Measurements from ENCODE around the gene RIMKLB. TPM values are rescaled to one million over a fixed set of nuclear protein-coding genes. Genes with fewer than 3 reads are reported as not detected.

RIMKLB gene
- total RNA-seq, 1 experiment from 2014 or later, result 87.7 TPM

DNA sequence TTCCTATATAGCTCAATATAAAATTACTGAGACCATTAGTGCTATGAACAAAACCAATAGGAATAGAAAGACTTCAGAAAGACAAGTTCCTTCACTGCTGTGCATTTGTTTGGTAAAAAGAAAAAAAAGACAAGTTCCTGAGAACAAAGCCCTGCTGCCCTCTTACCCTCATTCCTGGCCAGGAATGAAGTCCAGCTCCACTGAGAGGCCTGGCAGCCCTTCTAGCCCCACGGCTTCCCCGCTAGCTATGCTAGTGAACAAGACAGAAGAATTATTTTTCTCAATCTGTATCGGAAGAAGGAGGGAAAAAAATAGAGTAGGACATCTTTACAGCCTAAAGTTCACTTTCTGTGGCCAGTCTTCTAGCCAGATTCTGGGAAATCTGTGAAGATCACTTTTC, 36.8 kb upstream of the RIMKLB start:
- no CpG with 5 or more reads among the region's 3 CpGs for WGBS (ENCODE audit: extremely low coverage, insufficient read length, low lambda C conversion rate)
- Histone ChIP-seq H4K8ac (replicated peaks; ENCODE audit: insufficient read length, low read depth, low read length) (no peak overlapping the region), H3K4me1 (ENCODE audit: insufficient read depth, low read length) (no peaks in the 10 kb centered on the region; the same call in 1 of the 2 replicates), H3K79me1 (ENCODE audit: insufficient read depth, low read depth, low read length, poor library complexity, severe bottlenecking) (no peaks in the 10 kb centered on the region), H4K20me1 (ENCODE audit: control insufficient read depth, insufficient read depth, insufficient read length) (no peaks in the 10 kb centered on the region), H2BK15ac (ENCODE audit: low read depth, low read length) (no peak overlapping the region), H3K27ac (ENCODE audit: insufficient read length, low read depth, low read length) (no peak overlapping the region), H2AFZ (ENCODE audit: low read length) (no peak overlapping the region), H2BK120ac (ENCODE audit: low read depth, low read length, poor library complexity, severe bottlenecking) (no peak overlapping the region), H3K9ac (ENCODE audit: extremely low read depth, insufficient read length, low read length) (no peak overlapping the region), H2BK5ac (ENCODE audit: insufficient read length, low read length) (no peak overlapping the region), H3T11ph (ENCODE audit: low read length) (no peak overlapping the region), H3K79me2 (ENCODE audit: insufficient read depth, low read length) (no peaks in the 10 kb centered on the region), H3K4ac (ENCODE audit: low read depth, low read length) (no peak overlapping the region), H3K23ac (ENCODE audit: insufficient read length, low read depth, low read length) (no peak overlapping the region), H3K9me3 (ENCODE audit: control insufficient read depth, low read depth, low read length) (no peaks in the 10 kb centered on the region), H3K18ac (ENCODE audit: insufficient read length, low read depth, low read length) (no peak overlapping the region), H4K5ac (ENCODE audit: insufficient read length, low read depth, low read length) (no peak overlapping the region), H2BK20ac (ENCODE audit: low read depth, low read length, poor library complexity, severe bottlenecking) (no peak overlapping the region), H3K27me3 (ENCODE audit: insufficient read depth, low read length) (no peaks in the 10 kb centered on the region), H4K91ac (ENCODE audit: insufficient read length, low read depth, low read length) (no peak overlapping the region), H3K23me2 (ENCODE audit: insufficient read length, low read depth, low read length, poor library complexity, severe bottlenecking) (no peaks in the 10 kb centered on the region), H3K14ac (ENCODE audit: insufficient read depth, low read length) (no peak overlapping the region; the same call in 1 of the 2 replicates), H2AK5ac (ENCODE audit: insufficient read length, low read length) (no peak overlapping the region), H3K4me2 (ENCODE audit: insufficient read depth, insufficient read length, low read length) (no peak overlapping the region), H3K56ac (ENCODE audit: insufficient read length, low read depth, low read length) (no peak overlapping the region), H2BK12ac (ENCODE audit: insufficient read length, low read depth, low read length) (no peak overlapping the region)
- no peaks in the 10 kb centered on the region for H3K9me3 Mint-ChIP-seq
- DNase-seq, result no peak
- H3K36me3 Mint-ChIP-seq (ENCODE audit: insufficient read depth in 1 of 3, low read depth in 3 of 3), result no peaks in the 10 kb centered on the region; a peak in 1 of 7 replicates
- H3K4me3 Mint-ChIP-seq, result no peak overlapping the region
- peaks cover 3 to 4% of the 10 kb centered on the region in 2 experiments for H3K4me1 Mint-ChIP-seq
- TF ChIP-seq, protein P1, sequence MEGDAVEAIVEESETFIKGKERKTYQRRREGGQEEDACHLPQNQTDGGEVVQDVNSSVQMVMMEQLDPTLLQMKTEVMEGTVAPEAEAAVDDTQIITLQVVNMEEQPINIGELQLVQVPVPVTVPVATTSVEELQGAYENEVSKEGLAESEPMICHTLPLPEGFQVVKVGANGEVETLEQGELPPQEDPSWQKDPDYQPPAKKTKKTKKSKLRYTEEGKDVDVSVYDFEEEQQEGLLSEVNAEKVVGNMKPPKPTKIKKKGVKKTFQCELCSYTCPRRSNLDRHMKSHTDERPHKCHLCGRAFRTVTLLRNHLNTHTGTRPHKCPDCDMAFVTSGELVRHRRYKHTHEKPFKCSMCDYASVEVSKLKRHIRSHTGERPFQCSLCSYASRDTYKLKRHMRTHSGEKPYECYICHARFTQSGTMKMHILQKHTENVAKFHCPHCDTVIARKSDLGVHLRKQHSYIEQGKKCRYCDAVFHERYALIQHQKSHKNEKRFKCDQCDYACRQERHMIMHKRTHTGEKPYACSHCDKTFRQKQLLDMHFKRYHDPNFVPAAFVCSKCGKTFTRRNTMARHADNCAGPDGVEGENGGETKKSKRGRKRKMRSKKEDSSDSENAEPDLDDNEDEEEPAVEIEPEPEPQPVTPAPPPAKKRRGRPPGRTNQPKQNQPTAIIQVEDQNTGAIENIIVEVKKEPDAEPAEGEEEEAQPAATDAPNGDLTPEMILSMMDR (conservative IDR thresholded peaks at IDR 0.05), result no peak
- no peaks in the 10 kb centered on the region for H3K27me3 Mint-ChIP-seq (ENCODE audit: low read depth)
- no peak overlapping the region for H3K27ac Mint-ChIP-seq

Data from H9 (cell line).